Gastrocnemius medialis (tissue), 4 donors: ENCODE data around the gene ACOT13. TPM values are rescaled to one million over a fixed set of nuclear protein-coding genes. Genes with fewer than 3 reads are reported as not detected.
"Not testable (repeated sequence)": the region's sequence is repeated elsewhere in the genome, so short reads cannot be mapped to it uniquely, and the experiment has no call there.

Experiments used
- ATAC-seq, 2 donors: fragments of 150-250 bp; one replicate each; pipeline ENCODE4 v1.9.1; 2016
- DNase-seq, 2 donors: peaks; one replicate each; pipeline ENCODE4 v3.0.0-alpha.2; 2019
- H3K27ac ChIP-seq, 4 donors: fragments of 200-600 bp; sonication (generic); 1 replicate in 1 of 4; 2 replicates in 3 of 4; pipeline ENCODE4 v1.5.1; 2016 to 2018; ENCODE audit warnings: mild to moderate bottlenecking in 2 of 4, moderate library complexity in 1 of 4
- H3K27me3 ChIP-seq, 3 donors: fragments of 200-600 bp; sonication (generic) in 2 of 3; 1 replicate in 1 of 3; 2 replicates in 2 of 3; pipeline versions ENCODE4 v1.5.1 to v1.6.0; 2016 to 2019; ENCODE audit warnings: mild to moderate bottlenecking in 1 of 3, moderate library complexity in 1 of 3
- H3K36me3 ChIP-seq, 2 donors: fragments of 200-600 bp; sonication (generic) in 1 of 2; one replicate each; pipeline ENCODE4 v1.5.1; 2017 to 2018
- H3K4me1 ChIP-seq, 2 donors: fragments of 200-600 bp; sonication (generic) in 1 of 2; one replicate each; pipeline ENCODE4 v1.5.1; 2016 to 2017; ENCODE audit warnings: mild to moderate bottlenecking in 2 of 2
- H3K4me3 ChIP-seq, 4 donors: fragments of 200-600 bp; sonication (generic) in 3 of 4; 1 replicate in 1 of 4; 2 replicates in 3 of 4; pipeline ENCODE4 v1.5.1; 2016 to 2019; ENCODE audit warnings: mild to moderate bottlenecking in 2 of 4
- H3K9me3 ChIP-seq, 3 donors: fragments of 200-600 bp; sonication (generic) in 2 of 3; 1 replicate in 1 of 3; 2 replicates in 2 of 3; pipeline ENCODE4 v1.5.1; 2016 to 2019
- POLR2A ChIP-seq, 2 donors: fragments of 450-650 bp; IDR thresholded peaks; one replicate each; pipeline ENCODE4 v1.6.1; 2017; ENCODE audit warnings: antibody characterized with exemption in 2 of 2, mild to moderate bottlenecking in 2 of 2, moderate library complexity in 2 of 2
- in situ Hi-C, 4 donors: fragments of 200-750 bp; cut with MboI; loops; one replicate each; pipeline versions ENCODE4 v1.15.0 to v1.8.0; 2017; ENCODE audit warnings: low sequenced_read_pairs in 4 of 4
- intact Hi-C: fragments of 100-400 bp; cut with DNase I; formaldehyde crosslinking; loops from one replicate; pipeline ENCODE4 v1.15.1; 2023; ENCODE audit warnings: low total_unique reads
- total RNA-seq, 4 donors: library from RNA; depleted of rRNA; stranded (reverse); fragments of >200 nt; gene quantifications; one replicate each; pipeline versions ENCODE4 v1.1.0 to v1.2.3, GENCODE V29; 2016
- TF ChIP-seq, protein P1 (sequence below), 5 experiments: fragments of 450-650 bp in 3 of 5; fragments of 200-600 bp in 2 of 5; sonication (generic) in 2 of 5; IDR thresholded peaks in 4 of 5; conservative IDR thresholded peaks in 1 of 5; 1 replicate in 4 of 5; 2 replicates in 1 of 5; pipeline ENCODE4 v1.5.1; 2016 to 2019; ENCODE audit warnings: antibody characterized with exemption in 5 of 5, mild to moderate bottlenecking in 3 of 5, moderate library complexity in 3 of 5

The ACOT13 gene
- total RNA-seq, 4 donors from 2014 or later, result 13.6 to 28.2 (median 21.1) TPM

DNA sequence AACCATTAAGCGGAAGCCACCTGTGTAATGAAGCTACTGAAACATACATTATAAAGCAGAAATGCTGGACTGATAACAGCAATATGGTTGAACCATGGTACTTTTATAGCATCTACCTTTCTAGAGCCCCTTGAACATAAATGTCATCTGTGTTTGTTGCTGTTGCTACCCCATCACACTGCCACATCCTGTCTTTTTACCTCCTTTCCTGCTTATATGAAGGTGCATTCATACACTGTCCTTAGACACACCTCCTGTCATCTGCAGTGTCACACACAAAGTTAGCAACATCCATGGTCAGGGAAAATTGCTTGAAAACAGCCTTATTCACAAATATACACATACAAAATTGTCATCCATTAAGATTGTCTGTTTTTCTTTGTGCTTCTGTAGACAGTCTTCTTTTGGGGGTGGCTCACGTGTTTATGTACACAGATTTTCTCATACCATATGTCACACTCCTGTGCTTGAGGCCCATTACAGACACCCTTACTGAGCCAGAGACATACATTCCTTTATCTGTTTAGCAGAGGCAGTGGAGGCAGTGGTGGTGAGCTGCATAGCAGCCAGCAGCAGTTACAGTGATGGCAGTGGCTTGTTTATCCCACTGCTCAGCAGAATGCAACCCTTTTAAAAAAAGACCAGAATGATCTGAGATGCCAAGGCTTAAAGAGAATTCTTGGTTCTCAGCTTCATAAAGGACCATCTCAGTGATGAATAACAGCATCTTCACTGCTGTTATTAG is 26.1 kb downstream of the ACOT13 start:
- Histone ChIP-seq H3K27me3 (no peaks in the 10 kb centered on the region), H3K9me3 (no peaks in the 10 kb centered on the region), H3K27ac (no peak overlapping the region), H3K4me1 (peaks cover 0 to 17% of the 10 kb centered on the region in 2 donors), H3K36me3 (no peaks in the 10 kb centered on the region), H3K4me3 (no peak overlapping the region)
- DNase-seq (no peak), ATAC-seq (no peak)
- intact Hi-C loops (no loop called here), in situ Hi-C loops (loop anchor here in 3 of 4 donors (5.0 to 10.0 kb wide), 2 partner anchors 108 to 111 kb away; no protein-coding TSS in a partner anchor)
- TF ChIP-seq, protein P1, sequence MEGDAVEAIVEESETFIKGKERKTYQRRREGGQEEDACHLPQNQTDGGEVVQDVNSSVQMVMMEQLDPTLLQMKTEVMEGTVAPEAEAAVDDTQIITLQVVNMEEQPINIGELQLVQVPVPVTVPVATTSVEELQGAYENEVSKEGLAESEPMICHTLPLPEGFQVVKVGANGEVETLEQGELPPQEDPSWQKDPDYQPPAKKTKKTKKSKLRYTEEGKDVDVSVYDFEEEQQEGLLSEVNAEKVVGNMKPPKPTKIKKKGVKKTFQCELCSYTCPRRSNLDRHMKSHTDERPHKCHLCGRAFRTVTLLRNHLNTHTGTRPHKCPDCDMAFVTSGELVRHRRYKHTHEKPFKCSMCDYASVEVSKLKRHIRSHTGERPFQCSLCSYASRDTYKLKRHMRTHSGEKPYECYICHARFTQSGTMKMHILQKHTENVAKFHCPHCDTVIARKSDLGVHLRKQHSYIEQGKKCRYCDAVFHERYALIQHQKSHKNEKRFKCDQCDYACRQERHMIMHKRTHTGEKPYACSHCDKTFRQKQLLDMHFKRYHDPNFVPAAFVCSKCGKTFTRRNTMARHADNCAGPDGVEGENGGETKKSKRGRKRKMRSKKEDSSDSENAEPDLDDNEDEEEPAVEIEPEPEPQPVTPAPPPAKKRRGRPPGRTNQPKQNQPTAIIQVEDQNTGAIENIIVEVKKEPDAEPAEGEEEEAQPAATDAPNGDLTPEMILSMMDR (IDR thresholded peaks at IDR 0.05 in 4 of 5, conservative IDR thresholded peaks at IDR 0.05 in 1 of 5), result no peak
- TF ChIP-seq POLR2A (IDR thresholded peaks at IDR 0.05), result no peak

DNA sequence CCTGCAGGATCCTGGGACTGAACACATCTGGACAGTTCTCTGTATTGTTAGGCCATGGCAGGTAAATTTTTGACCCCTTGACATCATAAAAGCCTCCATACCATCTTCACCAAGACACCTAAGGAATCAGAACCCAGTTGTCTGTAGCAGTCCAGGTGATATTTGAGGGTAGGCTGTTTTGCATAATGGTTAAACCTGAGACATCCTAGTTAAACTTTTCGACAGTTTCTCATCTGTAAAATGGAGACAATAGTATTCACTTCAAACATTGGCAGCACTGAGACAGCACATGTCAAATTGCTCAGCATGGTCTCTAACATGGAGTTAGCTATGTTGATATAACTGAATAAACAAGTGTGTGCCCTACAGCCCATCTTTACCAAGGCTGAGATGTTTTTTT is 27.3 kb downstream of the ACOT13 start:
- intact Hi-C loops, result no loop called here

DNA sequence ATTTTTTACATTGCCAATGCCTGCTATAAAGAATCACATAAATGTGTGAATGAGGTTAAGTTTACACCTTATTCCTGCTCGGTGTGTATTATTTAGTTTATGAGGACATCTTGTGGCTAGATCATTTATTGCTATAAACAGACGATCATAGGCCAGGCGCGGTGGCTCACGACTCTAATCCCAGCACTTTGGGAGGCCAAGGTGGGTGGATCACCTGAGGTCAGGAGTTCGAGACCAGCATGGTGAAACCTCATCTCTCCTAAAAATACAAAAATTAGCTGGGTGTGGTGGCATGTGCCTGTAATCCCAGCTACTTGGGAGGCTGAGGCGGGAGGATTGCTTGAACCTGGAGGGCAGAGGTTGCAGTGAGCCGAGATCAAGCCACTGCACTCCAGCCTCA is 28.8 kb downstream of the ACOT13 start:
- TF ChIP-seq, protein P1 (IDR thresholded peaks at IDR 0.05 in 4 of 5, conservative IDR thresholded peaks at IDR 0.05 in 1 of 5), result peak; percentile 11 to 54 (median 42)
- ATAC-seq, result peak; percentile 71 to 81

More for the DNA sequence above, 27.3 kb downstream of the ACOT13 start:
- no peak overlapping the region for H3K4me3 ChIP-seq
- no peaks in the 10 kb centered on the region for H3K27me3 ChIP-seq
- H3K9me3 ChIP-seq, result no peaks in the 10 kb centered on the region
- peaks cover 0 to 11% of the 10 kb centered on the region in 2 donors for H3K36me3 ChIP-seq
- H3K4me1 ChIP-seq, result peaks cover 0 to 17% of the 10 kb centered on the region in 2 donors
- H3K27ac ChIP-seq, result no peak overlapping the region
- no peak for ATAC-seq
- in situ Hi-C loops, result loop anchor here in 3 of 4 donors (5.0 to 10.0 kb wide), 2 partner anchors 109 to 112 kb away; no protein-coding TSS in a partner anchor
- no peak for DNase-seq
- TF ChIP-seq, protein P1 (IDR thresholded peaks at IDR 0.05 in 4 of 5, conservative IDR thresholded peaks at IDR 0.05 in 1 of 5), result no peak
- no peak for TF ChIP-seq POLR2A (IDR thresholded peaks at IDR 0.05)

DNA sequence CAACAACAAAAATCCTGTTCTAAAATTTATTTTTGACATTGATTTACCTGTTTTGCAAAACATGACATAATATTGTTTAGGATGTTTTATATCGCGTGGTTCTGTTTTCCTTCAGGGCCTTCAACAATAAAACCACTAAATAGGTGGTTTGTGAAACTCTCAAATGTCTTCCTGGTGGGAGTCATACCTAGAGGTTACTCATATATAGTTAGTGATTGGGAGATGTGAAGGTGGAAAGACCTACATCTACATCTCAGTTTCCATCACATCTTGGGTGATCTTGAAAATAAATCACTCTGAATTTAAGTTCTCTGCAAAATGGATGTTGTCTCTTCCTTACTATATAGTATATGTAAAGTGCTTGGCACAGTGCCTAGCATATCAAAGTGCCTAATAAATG is 29.2 kb downstream of the ACOT13 start:
- TF ChIP-seq, protein P1 (IDR thresholded peaks at IDR 0.05 in 4 of 5, conservative IDR thresholded peaks at IDR 0.05 in 1 of 5), result no peak
- TF ChIP-seq POLR2A (IDR thresholded peaks at IDR 0.05), result no peak
- no peak overlapping the region for H3K4me3 ChIP-seq
- intact Hi-C loops, result no loop called here

More for the DNA sequence above, 28.8 kb downstream of the ACOT13 start:
- not testable (repeated sequence) for DNase-seq, H3K27me3 ChIP-seq, H3K9me3 ChIP-seq, H3K4me3 ChIP-seq, H3K27ac ChIP-seq
- in situ Hi-C loops (loop anchor here in 3 of 4 donors (5.0 to 10.0 kb wide), 2 partner anchors 111 to 113 kb away; no protein-coding TSS in a partner anchor), intact Hi-C loops (loop anchor here (1.0 kb wide), 1 partner anchor 114 kb away; no protein-coding TSS in a partner anchor)
- Histone ChIP-seq H3K36me3 (peaks cover 0 to 22% of the 10 kb centered on the region in 2 donors), H3K4me1 (peaks cover 0 to 12% of the 10 kb centered on the region in 2 donors)

More for the DNA sequence above, 29.2 kb downstream of the ACOT13 start:
- DNase-seq (no peak), ATAC-seq (no peak)
- Histone ChIP-seq H3K9me3 (no peaks in the 10 kb centered on the region), H3K27ac (no peak overlapping the region), H3K27me3 (no peaks in the 10 kb centered on the region), H3K4me1 (peaks cover 0 to 8% of the 10 kb centered on the region in 2 donors), H3K36me3 (peaks cover 0 to 27% of the 10 kb centered on the region in 2 donors)
- in situ Hi-C loops, result loop anchor here in 3 of 4 donors (5.0 to 10.0 kb wide), 2 partner anchors 111 to 114 kb away; no protein-coding TSS in a partner anchor
